ENCODE data around the gene PGAM2.

Gene PGAM2

GRCh38 chr7:44094883-44095592 is 29.7 kb upstream of the PGAM2 start:
- ChIA-PET CTCF (interaction anchor here (0.8 kb wide), 1 partner anchor 8 kb away, joined by 3 read pairs; no protein-coding TSS in a partner anchor), POLR2A (no interaction called here)
- no peak for DNase-seq (ENCODE audit: low read depth, low spot score)
- no peak for TF ChIP-seq CTCF (IDR thresholded peaks at IDR 0.05; ENCODE audit: insufficient read depth, low read length, missing control alignments)
- H3K4me3 ChIP-seq (ENCODE audit: low read depth, low read length) = no peak overlapping the region

GRCh38 chr7:44094365-44094764 is 29.0 kb upstream of the PGAM2 start:
- TF ChIP-seq CTCF (IDR thresholded peaks at IDR 0.05; ENCODE audit: insufficient read depth, low read length, missing control alignments) = no peak
- DNase-seq (ENCODE audit: low read depth, low spot score) = no peak
- no peak overlapping the region for H3K4me3 ChIP-seq (ENCODE audit: low read depth, low read length)
- ChIA-PET CTCF (no interaction called here), POLR2A (no interaction called here)

- H3K4me3 ChIP-seq (ENCODE audit: low read depth, low read length) = no peak overlapping the region
- ChIA-PET POLR2A (no interaction called here), CTCF (no interaction called here)
- DNase-seq (ENCODE audit: low read depth, low spot score) = no peak
- TF ChIP-seq CTCF (IDR thresholded peaks at IDR 0.05; ENCODE audit: insufficient read depth, low read length, missing control alignments) = no peak
Measured at GRCh38 chr7:44093102-44093641, 27.8 kb upstream of the PGAM2 start.

- TF ChIP-seq CTCF (IDR thresholded peaks at IDR 0.05; ENCODE audit: insufficient read depth, low read length, missing control alignments) = no peak
- DNase-seq (ENCODE audit: low read depth, low spot score) = peak; percentile 67
- ChIA-PET POLR2A (interaction anchor here (0.9 to 1.7 kb wide), 5 partner anchors 10 to 23 kb away, joined by 3 to 12 read pairs (median 5); partner anchors contain the start of genes AEBP1 and PGAM2), CTCF (interaction anchor here (0.8 to 1.6 kb wide), 11 partner anchors 10 to 121 kb away, joined by 3 to 5 read pairs (median 3); no protein-coding TSS in a partner anchor)
- H3K4me3 ChIP-seq (ENCODE audit: low read depth, low read length) = no peak overlapping the region
Measured at GRCh38 chr7:44087911-44088838, 22.8 kb upstream of the PGAM2 start.

- no peak for DNase-seq (ENCODE audit: low read depth, low spot score)
- ChIA-PET CTCF (interaction anchor here (0.7 to 2.2 kb wide), 6 partner anchors 8 to 155 kb away, joined by 3 to 15 read pairs (median 3); no protein-coding TSS in a partner anchor), POLR2A (interaction anchor here (1.2 kb wide), 1 partner anchor 37 kb away, joined by 3 read pairs; the partner anchor contains the start of gene POLD2)
- no peak overlapping the region for H3K4me3 ChIP-seq (ENCODE audit: low read depth, low read length)
- TF ChIP-seq CTCF (IDR thresholded peaks at IDR 0.05; ENCODE audit: insufficient read depth, low read length, missing control alignments) = no peak
Measured at GRCh38 chr7:44086627-44087026, 21.3 kb upstream of the PGAM2 start.
